Pancreas (tissue), 10 donors: ENCODE data around the gene TULP4. TPM values are rescaled to one million over a fixed set of nuclear protein-coding genes. Genes with fewer than 3 reads are reported as not detected.

ENCODE experiments used
- ATAC-seq, 4 donors: fragments of 200-7000 bp; cut with Tn5 transposase; one replicate each; pipeline versions ENCODE4 v1.8.0 to v1.9.1; 2020; ENCODE audit warnings: mild to moderate bottlenecking in 4 of 4, moderate library complexity in 4 of 4
- DNase-seq, 6 donors: peaks; one replicate each; pipeline ENCODE4 v3.0.0-alpha.2; 2020
- FAIRE-seq: peaks from 2 replicates; lab custom pipeline; 2012; peaks lifted over from hg19 to GRCh38; lab: Jason Lieb, UNC
- H3K27ac ChIP-seq, 4 donors: fragments of 200-600 bp; sonication (generic); 1 replicate in 3 of 4; 2 replicates in 1 of 4; pipeline versions ENCODE4 v1.5.0 to v1.8.0; 2020
- H3K27me3 ChIP-seq, 4 donors: fragments of 200-600 bp; one replicate each; pipeline ENCODE4 v1.8.0; 2021
- H3K36me3 ChIP-seq, 3 donors: fragments of 200-600 bp; sonication (generic) in 1 of 3; one replicate each; pipeline versions ENCODE4 v1.5.0 to v1.8.0; 2020 to 2021
- H3K4me1 ChIP-seq, 3 donors: fragments of 200-600 bp; one replicate each; pipeline ENCODE4 v1.8.0; 2021
- H3K4me3 ChIP-seq, 4 donors: fragments of 200-600 bp; sonication (generic) in 2 of 4; one replicate each; pipeline versions ENCODE4 v1.5.0 to v1.8.0; 2020 to 2021
- H3K9me3 ChIP-seq, 4 donors: fragments of 200-600 bp; one replicate each; pipeline ENCODE4 v1.8.0; 2021
- CTCF ChIP-seq, 4 donors: fragments of 200-600 bp; sonication (generic) in 3 of 4; IDR thresholded peaks; one replicate each; pipeline versions ENCODE4 v1.5.0 to v1.8.0; 2021; ENCODE audit warnings: antibody characterized with exemption in 4 of 4
- WGBS, 2 donors: extraction: QIAGEN DNeasy Blood & Tissue Kit; methylation state at CpG; one replicate each; pipeline ENCODE4 v1.1.7; 2013; 5-methylcytosine and 5-hydroxymethylcytosine counted together
- intact Hi-C, 3 donors: fragments of 100-400 bp; cut with DNase I; formaldehyde crosslinking; loops; one replicate each; pipeline versions ENCODE4 v1.11.1 to v1.14.2; 2022
- polyA plus RNA-seq, 2 donors: library from polyadenylated mRNA; stranded (reverse); fragments of 200-250 nt; gene quantifications; one replicate each; pipeline ENCODE4 v1.2.3, GENCODE V29; 2013
- total RNA-seq, 6 donors: library from RNA; stranded (reverse); fragmentation: NEBNext Ultra II Directional in 4 of 6; extraction: Animal tissue kit (Norgen Biotek cat#: 25700) in 4 of 6; gene quantifications; one replicate each; pipeline versions ENCODE4 v1.2.1 to v1.2.4, GENCODE V29; 2021 to 2023
- donor health status: healthy with polysubstance abuse.
- donor health status: DM: no; HTN: no; CAD: no; lungs with moderate emphysema.
- donor health status: DM: no; HTN: no; CAD: no.
- donor health status: control.
- donor health status: control.
- donor health status: Bipolar disorder and iron deficiency.
- donor health status: DM: yes; HTN: yes; CAD: no.
- donor health status: DM: no; HTN: no; CAD: no.
- donor health status: DM: no; HTN: no; CAD: no.
- donor health status: DM: yes; HTN: yes; CAD: no.

TULP4 gene
- 10 to 100 TPM; 46.0 to 88.8 (median 58.4) TPM for total RNA-seq
- 1 to 10 TPM; 3.1 to 8.1 TPM for polyA plus RNA-seq

GRCh38 chr6:158312165-158312564 lies at the start of gene TULP4:
Gene TULP4 (plus strand): TSS chr6:158312465. CDS start chr6:158314017, 1,552 bp downstream.
- WGBS, 2 donors: 80 to 82% methylated on average over 6 of the region's 6 CpGs
- no peak for FAIRE-seq
- no peak for ATAC-seq
- intact Hi-C loops: no loop called here
- Histone ChIP-seq H3K27ac (no peak within 1 kb of the TSS), H3K9me3 (no peaks in the 10 kb centered on the region), H3K36me3 (peaks cover 0 to 4% (median 0%) of the 10 kb centered on the region in 3 donors), H3K27me3 (no peaks in the 10 kb centered on the region), H3K4me3 (no peak within 1 kb of the TSS), H3K4me1 (no peaks in the 10 kb centered on the region)
- no peak for DNase-seq
- no peak for TF ChIP-seq CTCF (IDR thresholded peaks at IDR 0.05)

GRCh38 chr6:158262755-158263154 lies 49.5 kb upstream of the TULP4 start:
- 70% methylated on average over 5 of the region's 5 CpGs for WGBS, 2 donors
- Histone ChIP-seq H3K4me1 (no peaks in the 10 kb centered on the region), H3K27me3 (no peaks in the 10 kb centered on the region), H3K9me3 (no peaks in the 10 kb centered on the region), H3K27ac (no peak overlapping the region), H3K4me3 (no peak overlapping the region), H3K36me3 (no peaks in the 10 kb centered on the region)
- no peak for ATAC-seq
- TF ChIP-seq CTCF (IDR thresholded peaks at IDR 0.05): no peak
- no peak for DNase-seq
- intact Hi-C loops: no loop called here
- no peak for FAIRE-seq

GRCh38 chr6:158264180-158264579 lies 48.1 kb upstream of the TULP4 start:
- Histone ChIP-seq H3K27ac (no peak overlapping the region), H3K4me1 (no peaks in the 10 kb centered on the region), H3K9me3 (no peaks in the 10 kb centered on the region), H3K27me3 (no peaks in the 10 kb centered on the region), H3K36me3 (no peaks in the 10 kb centered on the region), H3K4me3 (no peak overlapping the region)
- TF ChIP-seq CTCF (IDR thresholded peaks at IDR 0.05): no peak
- DNase-seq: no peak
- intact Hi-C loops: no loop called here
- no peak for ATAC-seq
- WGBS, 2 donors: 98 to 99% methylated on average over 10 of the region's 10 CpGs
- FAIRE-seq: no peak

- Histone ChIP-seq H3K27me3 (no peaks in the 10 kb centered on the region), H3K9me3 (no peaks in the 10 kb centered on the region), H3K4me1 (no peaks in the 10 kb centered on the region), H3K27ac (no peak overlapping the region), H3K4me3 (no peak overlapping the region), H3K36me3 (no peaks in the 10 kb centered on the region)
- FAIRE-seq (no peak), ATAC-seq (no peak), DNase-seq (no peak)
- intact Hi-C loops: no loop called here
- TF ChIP-seq CTCF (IDR thresholded peaks at IDR 0.05): no peak
- 97% methylated on average over 9 of the region's 9 CpGs for WGBS, 2 donors
Observed at GRCh38 chr6:158266131-158266530, 46.1 kb upstream of the TULP4 start.

- TF ChIP-seq CTCF (IDR thresholded peaks at IDR 0.05): no peak
- ATAC-seq: no peak
- H3K27ac ChIP-seq: no peak overlapping the region
Observed at GRCh38 chr6:158268361-158269147, 43.7 kb upstream of the TULP4 start.

More at GRCh38 chr6:158268361-158269147, 43.7 kb upstream of the TULP4 start:
- Histone ChIP-seq H3K36me3 (no peaks in the 10 kb centered on the region), H3K27me3 (no peaks in the 10 kb centered on the region), H3K4me1 (no peaks in the 10 kb centered on the region), H3K9me3 (no peaks in the 10 kb centered on the region), H3K4me3 (no peak overlapping the region)
- WGBS, 2 donors: 86 to 87% methylated on average over 2 of the region's 2 CpGs
- DNase-seq: no peak
- intact Hi-C loops: no loop called here
- no peak for FAIRE-seq
